Measurements from ENCODE around the gene ELN.
A peak's percentile ranks its signal among the peaks of the same experiment; 100 is the strongest.

ELN gene

DNA sequence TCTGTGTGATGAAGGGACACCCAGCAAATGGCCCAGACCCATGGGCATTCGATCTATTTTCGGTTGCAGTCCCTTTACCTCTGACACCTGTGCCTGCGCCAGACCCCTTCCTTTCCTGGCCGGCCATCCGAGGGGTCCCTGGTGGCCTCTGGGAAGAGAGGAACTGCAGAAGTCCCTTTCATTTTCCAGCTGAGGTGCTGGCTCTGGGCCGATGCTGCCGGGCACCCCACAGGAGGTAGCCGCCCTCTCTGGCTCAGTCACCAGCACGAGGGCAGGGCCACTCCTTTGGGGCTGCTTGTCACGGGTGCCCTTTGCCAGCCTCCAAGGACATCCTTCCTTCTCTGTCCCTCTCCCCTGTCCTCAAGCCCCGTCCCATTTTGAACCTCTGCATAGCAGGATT, 4.2 kb upstream of the ELN start:
- TF ChIP-seq, protein P1, sequence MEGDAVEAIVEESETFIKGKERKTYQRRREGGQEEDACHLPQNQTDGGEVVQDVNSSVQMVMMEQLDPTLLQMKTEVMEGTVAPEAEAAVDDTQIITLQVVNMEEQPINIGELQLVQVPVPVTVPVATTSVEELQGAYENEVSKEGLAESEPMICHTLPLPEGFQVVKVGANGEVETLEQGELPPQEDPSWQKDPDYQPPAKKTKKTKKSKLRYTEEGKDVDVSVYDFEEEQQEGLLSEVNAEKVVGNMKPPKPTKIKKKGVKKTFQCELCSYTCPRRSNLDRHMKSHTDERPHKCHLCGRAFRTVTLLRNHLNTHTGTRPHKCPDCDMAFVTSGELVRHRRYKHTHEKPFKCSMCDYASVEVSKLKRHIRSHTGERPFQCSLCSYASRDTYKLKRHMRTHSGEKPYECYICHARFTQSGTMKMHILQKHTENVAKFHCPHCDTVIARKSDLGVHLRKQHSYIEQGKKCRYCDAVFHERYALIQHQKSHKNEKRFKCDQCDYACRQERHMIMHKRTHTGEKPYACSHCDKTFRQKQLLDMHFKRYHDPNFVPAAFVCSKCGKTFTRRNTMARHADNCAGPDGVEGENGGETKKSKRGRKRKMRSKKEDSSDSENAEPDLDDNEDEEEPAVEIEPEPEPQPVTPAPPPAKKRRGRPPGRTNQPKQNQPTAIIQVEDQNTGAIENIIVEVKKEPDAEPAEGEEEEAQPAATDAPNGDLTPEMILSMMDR (conservative IDR thresholded peaks at IDR 0.05; ENCODE audit: low read depth, low read length): no peak
- no peak for DNase-seq (ENCODE audit: low read depth)
- H3K4me3 ChIP-seq (ENCODE audit: low read length): no peak overlapping the region

DNA sequence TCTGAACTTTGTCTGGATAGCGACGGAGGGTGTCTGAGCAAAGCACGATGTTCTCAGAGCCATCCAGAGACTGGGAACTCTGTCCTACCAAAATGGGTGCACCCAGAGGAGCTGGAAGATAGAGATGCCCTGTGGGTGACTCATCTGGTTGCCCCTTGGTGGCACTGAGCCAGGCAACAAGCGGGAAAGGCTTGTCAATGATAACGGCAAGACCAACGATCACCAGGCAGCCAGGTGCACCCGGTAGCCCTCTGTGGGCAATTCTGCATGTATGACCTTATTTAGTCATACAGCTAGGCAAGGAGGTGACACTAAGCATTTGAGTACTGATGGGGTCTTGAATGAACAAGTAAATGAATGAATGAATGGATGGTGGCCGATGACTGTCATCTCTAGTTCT, 2.8 kb upstream of the ELN start:
- DNase-seq (ENCODE audit: low read depth): no peak
- H3K4me3 ChIP-seq (ENCODE audit: low read length): no peak overlapping the region
- TF ChIP-seq, protein P1 (conservative IDR thresholded peaks at IDR 0.05; ENCODE audit: low read depth, low read length): no peak

- H3K4me3 ChIP-seq (ENCODE audit: low read length): no peak overlapping the region
- no peak for DNase-seq (ENCODE audit: low read depth)
- TF ChIP-seq, protein P1 (conservative IDR thresholded peaks at IDR 0.05; ENCODE audit: low read depth, low read length): no peak
These were observed 2.2 kb upstream of the ELN start for GRCh38 chr7:74025730-74026129.

DNA sequence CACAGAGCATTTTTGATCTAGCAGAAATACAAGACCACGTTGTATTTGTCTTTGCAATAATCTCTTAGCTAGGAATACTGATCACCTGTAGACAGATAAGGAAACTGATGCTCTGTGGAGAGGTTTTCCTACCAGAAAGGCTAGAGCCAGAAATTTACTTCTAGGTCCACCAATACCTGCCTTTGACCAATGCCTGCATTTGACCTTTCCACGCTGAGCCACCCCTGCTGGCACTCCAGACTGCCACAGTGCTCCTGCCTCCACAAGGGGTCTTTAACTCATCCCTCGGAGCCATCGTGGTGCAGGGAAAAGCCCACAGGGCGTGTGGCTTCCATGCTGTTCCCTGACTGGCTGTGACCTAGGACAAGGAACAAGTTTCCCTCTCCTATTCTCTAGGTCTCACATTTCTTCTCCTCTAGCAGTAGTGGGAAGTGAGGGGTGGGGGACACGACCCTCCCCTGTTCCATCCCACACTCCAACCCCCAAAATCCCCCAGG, 1.5 kb upstream of the ELN start:
- TF ChIP-seq, protein P1 (conservative IDR thresholded peaks at IDR 0.05; ENCODE audit: low read depth, low read length): no peak

GRCh38 chr7:74026903-74027682, 880 bp upstream of the ELN start:
- DNase-seq (ENCODE audit: low read depth): no peak
- no peak overlapping the region for H3K4me3 ChIP-seq (ENCODE audit: low read length)
- TF ChIP-seq, protein P1 (conservative IDR thresholded peaks at IDR 0.05; ENCODE audit: low read depth, low read length): peak; percentile 93

More for the DNA sequence above, 1.5 kb upstream of the ELN start:
- no peak overlapping the region for H3K4me3 ChIP-seq (ENCODE audit: low read length)
- no peak for DNase-seq (ENCODE audit: low read depth)

DNA sequence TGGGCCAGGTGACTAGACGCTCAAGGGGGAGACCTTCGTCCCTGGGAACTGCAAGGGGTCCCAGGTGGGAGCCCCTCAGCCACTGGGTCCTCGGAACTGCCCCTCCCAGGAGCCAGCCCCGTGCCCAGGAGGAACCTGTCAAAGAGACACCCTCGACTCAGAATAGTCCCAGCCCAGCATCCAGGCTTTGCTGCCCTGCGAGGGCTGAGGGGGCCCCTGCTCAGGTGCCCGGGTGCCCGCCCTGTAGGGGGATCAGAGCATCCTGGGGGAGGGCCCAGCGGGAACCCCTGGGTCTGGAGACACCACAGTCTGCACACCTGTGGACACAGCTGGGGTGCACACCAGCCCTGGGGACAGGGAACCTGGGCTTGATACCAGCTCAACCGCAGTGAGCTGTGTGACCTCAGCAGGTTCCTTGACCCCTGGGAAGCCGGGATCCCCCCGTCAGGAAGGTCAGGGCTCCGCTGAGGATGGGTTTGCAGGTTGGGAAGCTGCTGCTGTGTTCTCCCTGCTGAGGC, 407 bp downstream of the ELN start:
- TF ChIP-seq, protein P1 (conservative IDR thresholded peaks at IDR 0.05; ENCODE audit: low read depth, low read length): no peak
- no peak for DNase-seq (ENCODE audit: low read depth)

More for the DNA sequence above, 407 bp downstream of the ELN start:
- peak overlapping the region; percentile 79 for H3K4me3 ChIP-seq (ENCODE audit: low read length)
